Hepatocyte (in vitro differentiated cells): ENCODE data around the gene SERGEF. TPM values are rescaled to one million over a fixed set of nuclear protein-coding genes. Genes with fewer than 3 reads are reported as not detected.

ENCODE experiments used
- DNase-seq: peaks from one replicate; pipeline ENCODE4 v3.0.0-alpha.2; 2016; ENCODE audit warnings: low spot score
- H2AFZ ChIP-seq: fragments of 200-600 bp; sonication (generic); 2 replicates; pipeline ENCODE4 v1.6.0; 2016; ENCODE audit warnings: antibody characterized with exemption, mild to moderate bottlenecking
- H3K27ac ChIP-seq: fragments of 200-600 bp; sonication (generic); 2 replicates; pipeline ENCODE4 v1.5.1; 2016; ENCODE audit warnings: mild to moderate bottlenecking
- H3K27me3 ChIP-seq: fragments of 200-600 bp; sonication (generic); 2 replicates; pipeline ENCODE4 v1.6.1; 2016
- H3K36me3 ChIP-seq: fragments of 200-600 bp; sonication (generic); replicated peaks from 2 replicates; pipeline ENCODE4 v1.5.1; 2016; ENCODE audit warnings: low read depth; ENCODE audit not compliant: insufficient read depth
- H3K4me1 ChIP-seq: fragments of 200-600 bp; sonication (generic); 2 replicates; pipeline ENCODE4 v1.5.1; 2016; ENCODE audit warnings: mild to moderate bottlenecking, moderate library complexity; ENCODE audit not compliant: insufficient read depth
- H3K4me2 ChIP-seq: fragments of 200-600 bp; sonication (generic); 2 replicates; pipeline ENCODE4 v1.6.0; 2016
- H3K4me3 ChIP-seq: fragments of 200-600 bp; sonication (generic); 2 replicates; pipeline ENCODE4 v1.5.1; 2016; ENCODE audit warnings: mild to moderate bottlenecking
- H3K79me2 ChIP-seq: fragments of 200-600 bp; sonication (generic); 2 replicates; pipeline ENCODE4 v1.6.0; 2017; ENCODE audit warnings: mild to moderate bottlenecking
- H3K9me2 ChIP-seq: fragments of 200-600 bp; sonication (generic); replicated peaks from 2 replicates; pipeline ENCODE4 v1.6.0; 2017; ENCODE audit warnings: mild to moderate bottlenecking; ENCODE audit not compliant: insufficient read depth
- H3K9me3 ChIP-seq: fragments of 200-600 bp; sonication (generic); 2 replicates; pipeline ENCODE4 v1.5.1; 2016; ENCODE audit warnings: low read depth, mild to moderate bottlenecking
- H4K20me1 ChIP-seq: fragments of 200-600 bp; sonication (generic); 2 replicates; pipeline ENCODE4 v1.6.0; 2016; ENCODE audit warnings: mild to moderate bottlenecking; ENCODE audit not compliant: insufficient read depth, poor library complexity, severe bottlenecking
- EZH2 ChIP-seq: fragments of 200-600 bp; sonication (generic); IDR thresholded peaks from 2 replicates; pipeline ENCODE4 v1.6.1; 2016; ENCODE audit warnings: antibody characterized with exemption, mild to moderate bottlenecking, borderline replicate concordance
- EZH2phosphoT487 ChIP-seq: fragments of 200-600 bp; sonication (generic); IDR thresholded peaks from one replicate; pipeline ENCODE4 v1.6.1; 2018; ENCODE audit warnings: antibody characterized with exemption, mild to moderate bottlenecking, low read depth, moderate library complexity; ENCODE audit not compliant: unreplicated experiment, severe bottlenecking
- WGBS: methylation state at CpG from one replicate; pipeline ENCODE4 v1.1.6; 2016; ENCODE audit warnings: low lambda C conversion rate; ENCODE audit errors: missing lambda C conversion rate; 5-methylcytosine and 5-hydroxymethylcytosine counted together
- polyA plus RNA-seq: library from polyadenylated mRNA; unstranded; fragments of >200 nt; fragmentation: Nextera tagmentation; extraction: Ambion mirVana; gene quantifications from 2 replicates; pipeline ENCODE4 v1.2.1, GENCODE V29; 2016
- total RNA-seq: library from RNA; depleted of rRNA; stranded (reverse); fragments of >200 nt; gene quantifications from 2 replicates; pipeline ENCODE4 v1.2.3, GENCODE V29; 2014
- TF ChIP-seq, protein P1 (sequence below): fragments of 200-600 bp; sonication (generic); IDR thresholded peaks from 2 replicates; pipeline ENCODE4 v1.5.1; 2016; ENCODE audit warnings: antibody characterized with exemption, mild to moderate bottlenecking; ENCODE audit not compliant: poor library complexity

Gene SERGEF
- total and polyA plus RNA-seq, 2 experiments from 2014 or later = 21.7 to 28.7 TPM

DNA sequence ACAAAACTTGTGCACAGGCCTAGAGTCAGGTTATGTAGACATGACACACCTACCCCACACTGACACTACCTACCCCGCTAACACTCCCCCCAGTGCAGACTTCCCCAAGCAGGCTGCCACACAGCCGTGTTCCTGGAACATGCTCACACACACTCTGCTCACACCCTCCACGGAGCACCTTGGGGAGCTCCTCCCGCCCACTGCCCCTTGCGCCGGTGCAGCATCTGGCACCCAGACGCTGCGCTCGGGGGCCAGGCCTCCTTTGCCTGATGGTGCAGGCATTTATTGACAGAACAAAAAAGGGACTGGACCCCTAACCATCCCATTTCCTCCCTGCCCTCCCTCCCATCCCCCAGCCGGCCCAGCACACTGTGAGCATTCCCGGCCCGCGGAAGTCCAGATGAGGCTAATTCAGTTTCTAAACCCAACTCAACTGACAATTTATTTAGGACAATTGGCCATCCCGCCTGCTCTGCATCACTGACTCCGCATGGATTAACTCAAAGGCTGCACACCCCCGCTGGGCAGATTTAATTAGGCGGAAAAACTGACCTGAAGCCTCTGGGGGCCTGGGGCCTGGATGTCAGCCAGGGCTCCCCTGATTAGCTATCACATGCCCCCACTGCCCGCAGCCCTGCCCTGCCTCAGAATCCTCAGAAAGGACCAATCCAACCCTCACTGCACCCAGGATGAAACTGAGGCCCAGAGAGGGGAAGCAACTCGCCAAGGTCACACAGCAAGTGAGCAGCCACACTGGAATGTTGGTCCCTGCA is 248.2 kb downstream of the SERGEF start:
- TF ChIP-seq, protein P1, sequence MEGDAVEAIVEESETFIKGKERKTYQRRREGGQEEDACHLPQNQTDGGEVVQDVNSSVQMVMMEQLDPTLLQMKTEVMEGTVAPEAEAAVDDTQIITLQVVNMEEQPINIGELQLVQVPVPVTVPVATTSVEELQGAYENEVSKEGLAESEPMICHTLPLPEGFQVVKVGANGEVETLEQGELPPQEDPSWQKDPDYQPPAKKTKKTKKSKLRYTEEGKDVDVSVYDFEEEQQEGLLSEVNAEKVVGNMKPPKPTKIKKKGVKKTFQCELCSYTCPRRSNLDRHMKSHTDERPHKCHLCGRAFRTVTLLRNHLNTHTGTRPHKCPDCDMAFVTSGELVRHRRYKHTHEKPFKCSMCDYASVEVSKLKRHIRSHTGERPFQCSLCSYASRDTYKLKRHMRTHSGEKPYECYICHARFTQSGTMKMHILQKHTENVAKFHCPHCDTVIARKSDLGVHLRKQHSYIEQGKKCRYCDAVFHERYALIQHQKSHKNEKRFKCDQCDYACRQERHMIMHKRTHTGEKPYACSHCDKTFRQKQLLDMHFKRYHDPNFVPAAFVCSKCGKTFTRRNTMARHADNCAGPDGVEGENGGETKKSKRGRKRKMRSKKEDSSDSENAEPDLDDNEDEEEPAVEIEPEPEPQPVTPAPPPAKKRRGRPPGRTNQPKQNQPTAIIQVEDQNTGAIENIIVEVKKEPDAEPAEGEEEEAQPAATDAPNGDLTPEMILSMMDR = no peak
- TF ChIP-seq EZH2 (no peak), EZH2phosphoT487 (no peak)
- Histone ChIP-seq H3K4me3 (no peak overlapping the region), H3K79me2 (no peaks in the 10 kb centered on the region), H3K27me3 (no peaks in the 10 kb centered on the region), H3K4me1 (no peaks in the 10 kb centered on the region), H4K20me1 (no peaks in the 10 kb centered on the region), H3K27ac (no peak overlapping the region), H2AFZ (no peak overlapping the region), H3K4me2 (no peak overlapping the region), H3K9me2 (no peaks in the 10 kb centered on the region), H3K9me3 (no peaks in the 10 kb centered on the region), H3K36me3 (no peaks in the 10 kb centered on the region)
- no peak for DNase-seq
- 68% methylated on average over 12 of the region's 19 CpGs for whole genome bisulfite sequencing

DNA sequence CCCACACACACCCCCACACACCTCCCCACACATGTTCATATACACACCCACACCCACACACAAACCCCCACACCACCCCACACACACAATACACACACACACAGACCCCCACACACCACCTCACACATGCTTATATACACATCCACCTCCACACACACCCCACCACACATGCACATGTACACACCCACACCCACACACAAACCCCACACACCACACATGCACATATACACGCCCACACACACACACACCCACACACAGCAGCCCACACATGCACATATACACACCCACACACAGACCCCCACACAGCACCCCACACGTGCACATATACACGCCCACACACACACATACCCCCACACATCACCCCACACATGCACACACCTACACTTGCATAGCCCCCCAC is 249.1 kb downstream of the SERGEF start:
- no peak for TF ChIP-seq EZH2
- H3K9me3 ChIP-seq = no peaks in the 10 kb centered on the region
- WGBS = 100% methylated on average over 1 of the region's 3 CpGs

DNA sequence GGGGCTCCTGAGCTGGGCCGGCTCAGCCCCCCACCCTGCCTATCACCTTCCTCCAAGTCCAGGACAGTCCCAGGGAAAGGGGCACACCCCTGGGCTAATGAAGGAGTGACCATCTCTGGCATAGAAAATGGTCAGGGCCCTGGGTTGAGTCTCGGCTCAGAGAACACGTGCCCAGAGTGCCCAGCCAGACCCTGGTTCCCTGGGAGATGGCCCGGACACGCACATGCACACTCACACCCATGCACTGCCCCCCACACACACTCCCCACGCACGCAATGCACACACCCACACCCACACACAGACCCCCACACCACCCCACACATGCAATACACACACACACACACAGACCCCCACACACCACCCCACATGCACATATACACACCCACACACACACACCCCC is 249.6 kb downstream of the SERGEF start:
- Histone ChIP-seq H3K4me3 (no peak overlapping the region), H4K20me1 (no peaks in the 10 kb centered on the region), H3K9me3 (no peaks in the 10 kb centered on the region), H3K27me3 (no peaks in the 10 kb centered on the region), H3K79me2 (no peaks in the 10 kb centered on the region), H2AFZ (no peak overlapping the region), H3K4me1 (no peaks in the 10 kb centered on the region), H3K9me2 (no peaks in the 10 kb centered on the region), H3K36me3 (no peaks in the 10 kb centered on the region), H3K4me2 (no peak overlapping the region), H3K27ac (no peak overlapping the region)
- DNase-seq = no peak
- TF ChIP-seq EZH2 = no peak
- TF ChIP-seq, protein P1 = no peak
- TF ChIP-seq EZH2phosphoT487 = no peak
- 91% methylated on average over 7 of the region's 7 CpGs for WGBS

More for the DNA sequence above, 249.1 kb downstream of the SERGEF start:
- Histone ChIP-seq H3K4me1 (no peaks in the 10 kb centered on the region), H3K27ac (no peak overlapping the region), H3K4me3 (no peak overlapping the region), H3K9me2 (no peaks in the 10 kb centered on the region), H4K20me1 (no peaks in the 10 kb centered on the region), H3K36me3 (no peaks in the 10 kb centered on the region), H2AFZ (no peak overlapping the region), H3K4me2 (no peak overlapping the region), H3K79me2 (no peaks in the 10 kb centered on the region), H3K27me3 (no peaks in the 10 kb centered on the region)
- no peak for DNase-seq

DNA sequence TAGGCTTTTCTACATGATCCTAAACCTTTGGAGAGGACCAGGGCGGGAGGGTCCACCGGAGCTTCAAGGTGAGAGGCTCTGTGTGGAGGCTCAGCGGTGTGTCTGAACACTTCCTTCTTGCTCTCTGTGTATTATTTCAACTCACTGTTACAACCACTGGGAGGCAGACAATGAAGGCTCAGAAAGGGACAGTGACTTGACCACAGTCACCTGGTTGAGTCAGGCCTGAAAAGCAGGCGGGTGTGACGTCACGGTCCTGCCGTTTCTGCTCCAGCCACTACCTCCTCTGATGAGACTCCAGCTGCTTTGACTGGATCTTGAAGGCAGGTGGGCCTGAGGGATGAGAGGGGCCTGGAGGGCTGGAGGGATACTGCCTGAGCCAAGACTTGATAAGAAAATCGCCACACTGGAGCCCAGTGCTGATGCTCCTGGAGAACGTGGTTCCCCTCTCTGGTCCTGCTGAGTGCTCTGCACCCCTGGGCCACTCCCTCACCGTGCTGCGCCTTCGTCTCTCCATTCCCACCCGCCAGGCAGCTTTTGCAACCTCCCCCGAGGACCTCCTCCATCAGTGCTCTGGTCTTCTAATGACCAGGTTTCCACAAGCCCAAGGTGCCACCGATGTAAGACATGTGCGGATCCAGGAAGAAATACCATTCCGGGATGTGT is 250.4 kb downstream of the SERGEF start:
- DNase-seq = no peak
- Histone ChIP-seq H3K4me2 (no peak overlapping the region), H3K27ac (no peak overlapping the region), H3K4me1 (no peaks in the 10 kb centered on the region), H3K9me3 (no peaks in the 10 kb centered on the region), H3K9me2 (no peaks in the 10 kb centered on the region), H2AFZ (no peak overlapping the region), H3K4me3 (no peak overlapping the region), H3K79me2 (no peaks in the 10 kb centered on the region), H3K27me3 (no peaks in the 10 kb centered on the region), H3K36me3 (no peaks in the 10 kb centered on the region), H4K20me1 (no peaks in the 10 kb centered on the region)
- WGBS = 89% methylated on average over 17 of the region's 17 CpGs
- TF ChIP-seq EZH2phosphoT487 = no peak
